SU-DHL-6 (cell line): ENCODE results near the gene UBE3C.

Experiments
- CTCF ChIP-seq: fragments of 200-600 bp; sonication (generic); IDR thresholded peaks from one replicate; pipeline ENCODE4 v1.5.1; 2017; ENCODE audit warnings: antibody characterized with exemption, mild to moderate bottlenecking, low read length, moderate library complexity; ENCODE audit not compliant: insufficient read depth, poor library complexity, severe bottlenecking
- EZH2phosphoT487 ChIP-seq: fragments of 200-600 bp; sonication (generic), shearing (Covaris generic); conservative IDR thresholded peaks from 2 replicates; pipeline ENCODE4 v1.6.1; 2018; ENCODE audit warnings: mild to moderate bottlenecking, antibody characterized with exemption, low read length, moderate library complexity, mixed read lengths

- TF ChIP-seq CTCF = no peak
- TF ChIP-seq EZH2phosphoT487 = no peak
Observed at GRCh38 chr7:157153260-157153659, 14.5 kb downstream of the UBE3C start.
